GM12878 (cell line): Measurements from ENCODE around the gene GGN. TPM values are rescaled to one million over a fixed set of nuclear protein-coding genes. Genes with fewer than 3 reads are reported as not detected.

Source experiments
- ATAC-seq: fragments of 200-7000 bp; cut with Tn5 transposase; 3 replicates; pipeline ENCODE4 v1.9.1; 2020; ENCODE audit warnings: mild to moderate bottlenecking, moderate library complexity
- BruUV-seq: library from RNA; stranded (reverse); fragments of 400-500 nt; replicated peaks from 2 replicates; lab custom pipeline; 2021; lab: Mats Ljungman, UMichigan
- CTCF ChIA-PET: fragments of 300-600 bp; sonication (Branson Sonifier 250); formaldehyde crosslinking; extraction: SDS; loops from one replicate; lab custom pipeline; 2021; ENCODE audit warnings: inconsistent platforms; lab: Yijun Ruan, JAX
- POLR2A ChIA-PET: fragments of 350-600 bp; formaldehyde crosslinking; extraction: SDS; loops from one replicate; lab custom pipeline; 2021; ENCODE audit warnings: inconsistent platforms; lab: Charles Lee
- RAD21 ChIA-PET: fragments of 300-600 bp; sonication (Branson Sonifier 250); formaldehyde crosslinking; loops from one replicate; lab custom pipeline; 2023; ENCODE audit warnings: antibody characterized with exemption; ENCODE audit not compliant: unreplicated experiment; lab: Charles Lee
- SMC1A ChIA-PET: fragments of 300-600 bp; sonication (Branson Sonifier 250); formaldehyde crosslinking; loops from one replicate; lab custom pipeline; 2023; ENCODE audit not compliant: unreplicated experiment, uncharacterized antibody; lab: Charles Lee
- DNase-seq: peaks from one replicate; pipeline ENCODE4 v3.0.0-alpha.2; 2011; ENCODE audit warnings: low read depth, low spot score
- FAIRE-seq: peaks from 3 replicates; lab custom pipeline; 2011; peaks lifted over from hg19 to GRCh38; lab: Jason Lieb, UNC
- H2AFZ ChIP-seq: 2 replicates; pipeline ENCODE4 v1.6.0; 2011; ENCODE audit warnings: low read depth, low read length, control low read depth; ENCODE audit not compliant: control insufficient read depth
- H3K27ac ChIP-seq: 2 replicates; pipeline ENCODE4 v1.5.1; 2011; ENCODE audit warnings: control low read depth; ENCODE audit not compliant: control insufficient read depth, insufficient read depth
- H3K27me3 ChIP-seq, 2 experiments: replicated peaks in 1 of 2; 2 replicates each; pipeline versions ENCODE4 v1.6.0 to v1.6.1; 2011; ENCODE audit warnings: low read length in 1 of 2; ENCODE audit not compliant: control insufficient read depth in 2 of 2, insufficient read depth in 2 of 2
- H3K36me3 ChIP-seq, 2 experiments: 2 replicates each; pipeline ENCODE4 v1.5.1; 2011; ENCODE audit warnings: low read length in 1 of 2; ENCODE audit not compliant: control insufficient read depth in 2 of 2, insufficient read depth in 2 of 2
- H3K4me1 ChIP-seq: 2 replicates; pipeline ENCODE4 v1.6.1; 2011; ENCODE audit warnings: mild to moderate bottlenecking, low read length, moderate library complexity, mixed read lengths; ENCODE audit not compliant: control insufficient read depth, insufficient read depth
- H3K4me2 ChIP-seq: 2 replicates; pipeline ENCODE4 v1.6.0; 2011; ENCODE audit warnings: control low read depth; ENCODE audit not compliant: control insufficient read depth, insufficient read depth
- H3K4me3 ChIP-seq: fragments of 200-600 bp; sonication (generic); 2 replicates; pipeline ENCODE4 v1.5.1; 2016
- H3K79me2 ChIP-seq: 2 replicates; pipeline ENCODE4 v1.6.0; 2011; ENCODE audit warnings: low read length; ENCODE audit not compliant: control insufficient read depth, insufficient read depth
- H3K9ac ChIP-seq: 2 replicates; pipeline ENCODE4 v1.8.0; 2011; ENCODE audit warnings: low read length, control low read depth, mixed read lengths; ENCODE audit not compliant: control insufficient read depth, insufficient read depth
- H3K9me3 ChIP-seq: replicated peaks from 3 replicates; pipeline ENCODE4 v1.5.1; 2011; ENCODE audit warnings: mild to moderate bottlenecking, low read length; ENCODE audit not compliant: control insufficient read depth, insufficient read depth
- H4K20me1 ChIP-seq: 2 replicates; pipeline ENCODE4 v1.6.0; 2011; ENCODE audit not compliant: control insufficient read depth, insufficient read depth
- GABPA ChIP-seq: IDR thresholded peaks from 2 replicates; pipeline ENCODE4 v1.6.1; 2014; ENCODE audit warnings: antibody characterized with exemption, low read depth, mild to moderate bottlenecking, inconsistent platforms
- GATAD2B ChIP-seq: fragments of 450-650 bp; conservative IDR thresholded peaks from 2 replicates; pipeline ENCODE4 v1.6.1; 2017; ENCODE audit warnings: low read depth, mild to moderate bottlenecking, moderate library complexity
- NFXL1 ChIP-seq: fragments of 450-650 bp; IDR thresholded peaks from 2 replicates; pipeline ENCODE4 v1.6.1; 2017; ENCODE audit warnings: antibody characterized with exemption, mild to moderate bottlenecking, borderline replicate concordance
- PML ChIP-seq: IDR thresholded peaks from 2 replicates; pipeline ENCODE4 v1.6.1; 2012; ENCODE audit warnings: low read length, inconsistent platforms
- SMAD5 ChIP-seq: IDR thresholded peaks from 2 replicates; pipeline ENCODE4 v1.6.1; 2016; ENCODE audit warnings: antibody characterized with exemption, low read depth
- TCF3 ChIP-seq: IDR thresholded peaks from 2 replicates; pipeline ENCODE4 v1.6.1; 2012; ENCODE audit warnings: low read depth, mild to moderate bottlenecking, low read length, borderline replicate concordance; ENCODE audit not compliant: insufficient read depth
- WGBS: methylation state at CpG from one replicate; pipeline ENCODE4 v1.1.6; 2016; ENCODE audit warnings: low lambda C conversion rate; ENCODE audit not compliant: insufficient replicate concordance, insufficient coverage; ENCODE audit errors: missing lambda C conversion rate; 5-methylcytosine and 5-hydroxymethylcytosine counted together
- in situ Hi-C: fragments of 300-500 bp; cut with MboI; formaldehyde crosslinking; loops from 9 replicates; pipeline ENCODE4 v1.14.3; 2018; ENCODE audit warnings: mixed read lengths
- intact Hi-C: fragments of 100-400 bp; cut with micrococcal nuclease; formaldehyde crosslinking; loops from one replicate; pipeline ENCODE4 v1.14.2; 2022; ENCODE audit not compliant: unreplicated experiment
- polyA plus RNA-seq, 11 experiments: library from polyadenylated mRNA; depleted of rRNA in 4 of 11; unstranded in 6 of 11; stranded (reverse) in 5 of 11; fragments of >200 nt; fragmentation: Nextera tagmentation in 4 of 11; fragmentation: Illumina TruSeq in 1 of 11; extraction: Ambion mirVana in 4 of 11; extraction: Trizol in 1 of 11; gene quantifications; 1 replicate in 1 of 11; 2 replicates in 10 of 11; pipeline versions ENCODE4 v1.2.1 to v1.2.3, GENCODE V29; 2011 to 2016; ENCODE audit warnings: inconsistent platforms in 2 of 11, missing spikeins in 2 of 11, low read depth in 1 of 11
- total RNA-seq, 4 experiments: library from RNA; depleted of rRNA in 3 of 4; stranded (reverse); fragments of >200 nt in 3 of 4; fragmentation: Illumina TruSeq in 1 of 4; extraction: Trizol in 1 of 4; gene quantifications; 2 replicates each; pipeline versions ENCODE4 v1.2.1 to v1.2.3, GENCODE V29; 2013 to 2021
- TF ChIP-seq, protein P1 (sequence below): IDR thresholded peaks from 2 replicates; pipeline ENCODE4 v1.6.1; 2012; ENCODE audit warnings: mild to moderate bottlenecking, low read depth, low read length
- TF ChIP-seq, protein P2 (sequence below): fragments of 450-650 bp; IDR thresholded peaks from 2 replicates; pipeline ENCODE4 v1.6.1; 2016; ENCODE audit warnings: mild to moderate bottlenecking
- TF ChIP-seq, protein P3 (sequence below): IDR thresholded peaks from 2 replicates; pipeline ENCODE4 v1.6.1; 2011; ENCODE audit warnings: borderline replicate concordance, low read depth, mild to moderate bottlenecking, moderate library complexity, low read length; ENCODE audit not compliant: insufficient read depth, poor library complexity, severe bottlenecking
- TF ChIP-seq, protein P4 (sequence below): fragments of 450-650 bp; IDR thresholded peaks from 2 replicates; pipeline ENCODE4 v1.6.1; 2017; ENCODE audit warnings: mild to moderate bottlenecking, moderate library complexity

GGN gene
- total and polyA plus RNA-seq, 10 of the 15 experiments (the other 5 are each of a cell fraction or from before 2014, with no cell fraction given): not detected

DNA sequence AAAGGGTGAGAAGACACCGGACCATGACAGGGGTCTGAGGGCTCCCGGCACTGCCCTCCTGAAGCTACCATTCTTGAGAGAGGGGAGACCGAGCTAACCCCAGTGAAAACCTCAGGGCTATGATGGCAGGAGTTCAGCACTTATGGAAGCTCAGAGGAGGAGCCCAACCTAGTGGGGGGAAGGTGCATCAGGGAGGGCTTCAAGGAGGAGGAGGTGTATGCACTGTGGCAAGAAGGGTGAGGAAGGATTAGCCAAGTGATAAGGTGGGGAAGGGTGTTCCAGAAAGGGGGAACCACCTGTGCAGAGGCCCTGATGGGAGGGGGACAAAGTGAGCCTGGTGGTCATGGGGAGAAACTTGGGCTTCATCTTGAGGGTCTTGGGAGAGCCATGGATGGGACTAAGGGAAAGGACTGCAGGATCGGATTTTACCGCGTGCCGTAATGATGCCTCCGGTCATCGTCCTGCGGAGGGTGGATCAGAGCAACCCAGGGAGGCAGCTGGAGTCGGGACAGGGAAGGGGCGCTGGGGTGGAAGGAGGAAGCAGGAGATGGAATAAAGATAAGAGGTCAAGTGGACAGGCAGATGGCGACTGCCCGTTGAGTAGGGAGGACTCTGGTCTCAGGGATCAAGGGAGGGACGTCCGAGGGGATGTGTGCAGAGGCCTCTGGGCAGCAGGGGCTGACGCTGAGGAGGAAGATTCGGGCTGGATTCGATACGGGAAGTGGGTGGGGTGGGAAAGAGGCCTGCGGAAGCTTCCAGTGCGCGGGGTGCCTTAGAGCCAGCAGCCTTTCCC, 26.8 kb downstream of the GGN start:
- no peaks in the 10 kb centered on the region; the same call in 1 of the 2 replicates for H3K4me1 ChIP-seq
- no peak overlapping the region for H3K9ac ChIP-seq
- no peak for ATAC-seq
- in situ Hi-C loops (no loop called here), intact Hi-C loops (no loop called here)
- no TSS peak for BruUV-seq
- 28% methylated on average over 22 of the region's 23 CpGs for WGBS
- no peaks in the 10 kb centered on the region for H3K79me2 ChIP-seq
- ChIA-PET POLR2A (no interaction called here), CTCF (interaction anchor here (0.7 kb wide), 1 partner anchor 14 kb away, joined by 3 read pairs; no protein-coding TSS in a partner anchor), RAD21 (no interaction called here), SMC1A (interaction anchor here (0.6 kb wide), 1 partner anchor 184 kb away, joined by 3 read pairs; no protein-coding TSS in a partner anchor)
- no peak overlapping the region for H3K4me3 ChIP-seq
- H3K9me3 ChIP-seq: no peaks in the 10 kb centered on the region
- no peak overlapping the region for H3K27ac ChIP-seq
- FAIRE-seq: no peak
- H2AFZ ChIP-seq: peak overlapping the region; percentile 28; the same call in 1 of the 2 replicates
- 0 out of 2 replicates have a peak overlapping the region, but pooled peaks have one; percentile 59 for H3K4me2 ChIP-seq
- no peaks in the 10 kb centered on the region for H3K36me3 ChIP-seq
- DNase-seq: no peak
- peaks cover 0 to 2% of the 10 kb centered on the region in 2 experiments; a peak in 3 of 4 replicates for H3K27me3 ChIP-seq
- H4K20me1 ChIP-seq: no peaks in the 10 kb centered on the region
- TF ChIP-seq, protein P1, sequence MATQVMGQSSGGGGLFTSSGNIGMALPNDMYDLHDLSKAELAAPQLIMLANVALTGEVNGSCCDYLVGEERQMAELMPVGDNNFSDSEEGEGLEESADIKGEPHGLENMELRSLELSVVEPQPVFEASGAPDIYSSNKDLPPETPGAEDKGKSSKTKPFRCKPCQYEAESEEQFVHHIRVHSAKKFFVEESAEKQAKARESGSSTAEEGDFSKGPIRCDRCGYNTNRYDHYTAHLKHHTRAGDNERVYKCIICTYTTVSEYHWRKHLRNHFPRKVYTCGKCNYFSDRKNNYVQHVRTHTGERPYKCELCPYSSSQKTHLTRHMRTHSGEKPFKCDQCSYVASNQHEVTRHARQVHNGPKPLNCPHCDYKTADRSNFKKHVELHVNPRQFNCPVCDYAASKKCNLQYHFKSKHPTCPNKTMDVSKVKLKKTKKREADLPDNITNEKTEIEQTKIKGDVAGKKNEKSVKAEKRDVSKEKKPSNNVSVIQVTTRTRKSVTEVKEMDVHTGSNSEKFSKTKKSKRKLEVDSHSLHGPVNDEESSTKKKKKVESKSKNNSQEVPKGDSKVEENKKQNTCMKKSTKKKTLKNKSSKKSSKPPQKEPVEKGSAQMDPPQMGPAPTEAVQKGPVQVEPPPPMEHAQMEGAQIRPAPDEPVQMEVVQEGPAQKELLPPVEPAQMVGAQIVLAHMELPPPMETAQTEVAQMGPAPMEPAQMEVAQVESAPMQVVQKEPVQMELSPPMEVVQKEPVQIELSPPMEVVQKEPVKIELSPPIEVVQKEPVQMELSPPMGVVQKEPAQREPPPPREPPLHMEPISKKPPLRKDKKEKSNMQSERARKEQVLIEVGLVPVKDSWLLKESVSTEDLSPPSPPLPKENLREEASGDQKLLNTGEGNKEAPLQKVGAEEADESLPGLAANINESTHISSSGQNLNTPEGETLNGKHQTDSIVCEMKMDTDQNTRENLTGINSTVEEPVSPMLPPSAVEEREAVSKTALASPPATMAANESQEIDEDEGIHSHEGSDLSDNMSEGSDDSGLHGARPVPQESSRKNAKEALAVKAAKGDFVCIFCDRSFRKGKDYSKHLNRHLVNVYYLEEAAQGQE: no peak
- no peak for TF ChIP-seq GATAD2B
- TF ChIP-seq, protein P2, sequence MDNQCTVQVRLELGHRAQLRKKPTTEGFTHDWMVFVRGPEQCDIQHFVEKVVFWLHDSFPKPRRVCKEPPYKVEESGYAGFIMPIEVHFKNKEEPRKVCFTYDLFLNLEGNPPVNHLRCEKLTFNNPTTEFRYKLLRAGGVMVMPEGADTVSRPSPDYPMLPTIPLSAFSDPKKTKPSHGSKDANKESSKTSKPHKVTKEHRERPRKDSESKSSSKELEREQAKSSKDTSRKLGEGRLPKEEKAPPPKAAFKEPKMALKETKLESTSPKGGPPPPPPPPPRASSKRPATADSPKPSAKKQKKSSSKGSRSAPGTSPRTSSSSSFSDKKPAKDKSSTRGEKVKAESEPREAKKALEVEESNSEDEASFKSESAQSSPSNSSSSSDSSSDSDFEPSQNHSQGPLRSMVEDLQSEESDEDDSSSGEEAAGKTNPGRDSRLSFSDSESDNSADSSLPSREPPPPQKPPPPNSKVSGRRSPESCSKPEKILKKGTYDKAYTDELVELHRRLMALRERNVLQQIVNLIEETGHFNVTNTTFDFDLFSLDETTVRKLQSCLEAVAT: no peak
- TF ChIP-seq PML: no peak
- TF ChIP-seq, protein P3, sequence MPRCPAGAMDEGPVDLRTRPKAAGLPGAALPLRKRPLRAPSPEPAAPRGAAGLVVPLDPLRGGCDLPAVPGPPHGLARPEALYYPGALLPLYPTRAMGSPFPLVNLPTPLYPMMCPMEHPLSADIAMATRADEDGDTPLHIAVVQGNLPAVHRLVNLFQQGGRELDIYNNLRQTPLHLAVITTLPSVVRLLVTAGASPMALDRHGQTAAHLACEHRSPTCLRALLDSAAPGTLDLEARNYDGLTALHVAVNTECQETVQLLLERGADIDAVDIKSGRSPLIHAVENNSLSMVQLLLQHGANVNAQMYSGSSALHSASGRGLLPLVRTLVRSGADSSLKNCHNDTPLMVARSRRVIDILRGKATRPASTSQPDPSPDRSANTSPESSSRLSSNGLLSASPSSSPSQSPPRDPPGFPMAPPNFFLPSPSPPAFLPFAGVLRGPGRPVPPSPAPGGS: no peak
- no peak for TF ChIP-seq NFXL1
- TF ChIP-seq SMAD5: no peak
- TF ChIP-seq, protein P4, sequence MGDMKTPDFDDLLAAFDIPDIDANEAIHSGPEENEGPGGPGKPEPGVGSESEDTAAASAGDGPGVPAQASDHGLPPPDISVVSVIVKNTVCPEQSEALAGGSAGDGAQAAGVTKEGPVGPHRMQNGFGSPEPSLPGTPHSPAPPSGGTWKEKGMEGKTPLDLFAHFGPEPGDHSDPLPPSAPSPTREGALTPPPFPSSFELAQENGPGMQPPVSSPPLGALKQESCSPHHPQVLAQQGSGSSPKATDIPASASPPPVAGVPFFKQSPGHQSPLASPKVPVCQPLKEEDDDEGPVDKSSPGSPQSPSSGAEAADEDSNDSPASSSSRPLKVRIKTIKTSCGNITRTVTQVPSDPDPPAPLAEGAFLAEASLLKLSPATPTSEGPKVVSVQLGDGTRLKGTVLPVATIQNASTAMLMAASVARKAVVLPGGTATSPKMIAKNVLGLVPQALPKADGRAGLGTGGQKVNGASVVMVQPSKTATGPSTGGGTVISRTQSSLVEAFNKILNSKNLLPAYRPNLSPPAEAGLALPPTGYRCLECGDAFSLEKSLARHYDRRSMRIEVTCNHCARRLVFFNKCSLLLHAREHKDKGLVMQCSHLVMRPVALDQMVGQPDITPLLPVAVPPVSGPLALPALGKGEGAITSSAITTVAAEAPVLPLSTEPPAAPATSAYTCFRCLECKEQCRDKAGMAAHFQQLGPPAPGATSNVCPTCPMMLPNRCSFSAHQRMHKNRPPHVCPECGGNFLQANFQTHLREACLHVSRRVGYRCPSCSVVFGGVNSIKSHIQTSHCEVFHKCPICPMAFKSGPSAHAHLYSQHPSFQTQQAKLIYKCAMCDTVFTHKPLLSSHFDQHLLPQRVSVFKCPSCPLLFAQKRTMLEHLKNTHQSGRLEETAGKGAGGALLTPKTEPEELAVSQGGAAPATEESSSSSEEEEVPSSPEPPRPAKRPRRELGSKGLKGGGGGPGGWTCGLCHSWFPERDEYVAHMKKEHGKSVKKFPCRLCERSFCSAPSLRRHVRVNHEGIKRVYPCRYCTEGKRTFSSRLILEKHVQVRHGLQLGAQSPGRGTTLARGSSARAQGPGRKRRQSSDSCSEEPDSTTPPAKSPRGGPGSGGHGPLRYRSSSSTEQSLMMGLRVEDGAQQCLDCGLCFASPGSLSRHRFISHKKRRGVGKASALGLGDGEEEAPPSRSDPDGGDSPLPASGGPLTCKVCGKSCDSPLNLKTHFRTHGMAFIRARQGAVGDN: no peak
- no peak for TF ChIP-seq GABPA
- TF ChIP-seq TCF3: no peak
